Mesenchymal stem cell (in vitro differentiated cells and primary cell): ENCODE measurements around the gene TRPC4.

Experiments
- DNase-seq: peaks from one replicate; pipeline ENCODE4 v3.0.0-alpha.2; 2013
- H2AFZ ChIP-seq: one replicate; pipeline ENCODE4 v1.6.1; 2013; ENCODE audit warnings: low read depth, mild to moderate bottlenecking, control low read depth, inconsistent platforms, low read length, moderate library complexity
- H2AK5ac ChIP-seq: 2 replicates; pipeline ENCODE4 v1.6.1; 2013; ENCODE audit warnings: low read length, moderate library complexity, mild to moderate bottlenecking, inconsistent platforms; ENCODE audit not compliant: severe bottlenecking
- H2BK120ac ChIP-seq: one replicate; pipeline ENCODE4 v1.6.1; 2013; ENCODE audit warnings: low read depth, mild to moderate bottlenecking, inconsistent platforms, low read length, moderate library complexity
- H2BK12ac ChIP-seq, 2 experiments: one replicate each; pipeline ENCODE4 v1.6.1; 2013; ENCODE audit warnings: inconsistent platforms in 2 of 2, low read length in 2 of 2, mild to moderate bottlenecking in 2 of 2, moderate library complexity in 2 of 2, control low read depth in 1 of 2
- H2BK15ac ChIP-seq: one replicate; pipeline ENCODE4 v1.6.1; 2013; ENCODE audit warnings: mild to moderate bottlenecking, low read depth, inconsistent platforms; ENCODE audit not compliant: poor library complexity, severe bottlenecking
- H2BK5ac ChIP-seq: 2 replicates; pipeline ENCODE4 v1.6.1; 2013; ENCODE audit warnings: low read depth, mild to moderate bottlenecking, low read length, control low read depth, inconsistent platforms; ENCODE audit not compliant: poor library complexity, severe bottlenecking
- H3K14ac ChIP-seq, 2 experiments: one replicate each; pipeline ENCODE4 v1.6.1; 2013; ENCODE audit warnings: inconsistent platforms in 2 of 2, low read length in 2 of 2, control low read depth in 1 of 2, mild to moderate bottlenecking in 1 of 2, moderate library complexity in 1 of 2
- H3K18ac ChIP-seq, 2 experiments: one replicate each; pipeline ENCODE4 v1.6.1; 2013; ENCODE audit warnings: inconsistent platforms in 2 of 2, low read length in 2 of 2, control low read depth in 1 of 2, low read depth in 1 of 2, mild to moderate bottlenecking in 1 of 2
- H3K23ac ChIP-seq, 2 experiments: one replicate each; pipeline ENCODE4 v1.6.1; 2013; ENCODE audit warnings: inconsistent platforms in 2 of 2, low read length in 2 of 2, mild to moderate bottlenecking in 2 of 2, moderate library complexity in 2 of 2, control low read depth in 1 of 2
- H3K27ac ChIP-seq: 2 replicates; pipeline ENCODE4 v1.5.1; 2013; ENCODE audit warnings: mild to moderate bottlenecking, moderate library complexity, low read length, control low read depth, inconsistent platforms; ENCODE audit not compliant: poor library complexity, severe bottlenecking
- H3K27me3 ChIP-seq, 2 experiments: 2 replicates each; pipeline versions ENCODE4 v1.6.1 to v1.7.0; 2013; ENCODE audit warnings: low read length in 2 of 2, mild to moderate bottlenecking in 2 of 2, moderate library complexity in 2 of 2, control low read depth in 1 of 2, inconsistent platforms in 1 of 2; ENCODE audit not compliant: control insufficient read depth in 1 of 2, insufficient read depth in 1 of 2
- H3K36me3 ChIP-seq, 2 experiments: 2 replicates each; pipeline versions ENCODE4 v1.6.1 to v1.7.0; 2013; ENCODE audit warnings: low read length in 2 of 2, control low read depth in 1 of 2, inconsistent platforms in 1 of 2, low read depth in 1 of 2, mild to moderate bottlenecking in 1 of 2; ENCODE audit not compliant: insufficient read depth in 2 of 2, control insufficient read depth in 1 of 2
- H3K4ac ChIP-seq, 2 experiments: one replicate each; pipeline ENCODE4 v1.6.1; 2013; ENCODE audit warnings: inconsistent platforms in 2 of 2, low read length in 2 of 2, mild to moderate bottlenecking in 2 of 2, moderate library complexity in 2 of 2, control low read depth in 1 of 2, low read depth in 1 of 2
- H3K4me1 ChIP-seq: 2 replicates; pipeline ENCODE4 v1.6.1; 2013; ENCODE audit warnings: low read depth, low read length, control low read depth; ENCODE audit not compliant: control insufficient read depth, insufficient read depth
- H3K4me2 ChIP-seq: 2 replicates; pipeline ENCODE4 v1.6.1; 2013; ENCODE audit warnings: low read length, mild to moderate bottlenecking, inconsistent platforms; ENCODE audit not compliant: poor library complexity, severe bottlenecking
- H3K4me3 ChIP-seq, 2 experiments: 2 replicates each; pipeline versions ENCODE4 v1.5.1 to v1.7.0; 2013; ENCODE audit warnings: low read length in 2 of 2, mild to moderate bottlenecking in 2 of 2, control low read depth in 1 of 2, low read depth in 1 of 2; ENCODE audit not compliant: insufficient read depth in 1 of 2
- H3K79me1 ChIP-seq: replicated peaks from 2 replicates; pipeline ENCODE4 v1.6.1; 2013; ENCODE audit warnings: mild to moderate bottlenecking, control low read depth, low read length, inconsistent platforms; ENCODE audit not compliant: poor library complexity, severe bottlenecking
- H3K9ac ChIP-seq: 2 replicates; pipeline ENCODE4 v1.7.0; 2013; ENCODE audit warnings: mild to moderate bottlenecking, low read length, moderate library complexity
- H3K9me3 ChIP-seq: 2 replicates; pipeline ENCODE4 v1.7.0; 2013; ENCODE audit warnings: mild to moderate bottlenecking, low read length; ENCODE audit not compliant: control insufficient read depth
- H4K8ac ChIP-seq: one replicate; pipeline ENCODE4 v1.6.1; 2013; ENCODE audit warnings: inconsistent platforms, mild to moderate bottlenecking, low read length, moderate library complexity
- H4K91ac ChIP-seq: one replicate; pipeline ENCODE4 v1.6.1; 2013; ENCODE audit warnings: mild to moderate bottlenecking, low read length, inconsistent platforms
- WGBS: methylation state at CpG from one replicate; pipeline ENCODE4 v1.1.7; 2013; ENCODE audit warnings: mixed read lengths; 5-methylcytosine and 5-hydroxymethylcytosine counted together

TRPC4 gene

GRCh38 chr13:37795326-37795725 is 74.2 kb downstream of the TRPC4 start:
- Histone ChIP-seq H3K9me3 (no peaks in the 10 kb centered on the region), H2BK5ac (no peak overlapping the region), H4K91ac (no peak overlapping the region), H4K8ac (no peak overlapping the region), H3K14ac (no peak overlapping the region), H3K79me1 (no peaks in the 10 kb centered on the region), H3K4me2 (no peak overlapping the region), H2AFZ (no peak overlapping the region), H2BK15ac (no peak overlapping the region), H3K4me1 (no peaks in the 10 kb centered on the region), H3K27ac (no peak overlapping the region), H3K36me3 (no peaks in the 10 kb centered on the region), H3K23ac (no peak overlapping the region), H3K4ac (no peak overlapping the region), H2BK120ac (no peak overlapping the region), H3K9ac (no peak overlapping the region), H3K27me3 (no peaks in the 10 kb centered on the region), H2AK5ac (no peak overlapping the region), H2BK12ac (no peak overlapping the region), H3K18ac (no peak overlapping the region), H3K4me3 (no peak overlapping the region)
- DNase-seq: no peak

GRCh38 chr13:37791699-37792098 is 77.9 kb downstream of the TRPC4 start:
- Histone ChIP-seq H3K14ac (no peak overlapping the region), H3K27me3 (no peaks in the 10 kb centered on the region), H3K18ac (no peak overlapping the region), H2BK120ac (no peak overlapping the region), H3K79me1 (no peaks in the 10 kb centered on the region), H2AK5ac (no peak overlapping the region), H2BK15ac (no peak overlapping the region), H3K36me3 (no peaks in the 10 kb centered on the region), H3K23ac (no peak overlapping the region), H3K9me3 (no peaks in the 10 kb centered on the region), H4K8ac (no peak overlapping the region), H3K4ac (no peak overlapping the region), H3K27ac (no peak overlapping the region), H2BK5ac (no peak overlapping the region), H2AFZ (no peak overlapping the region), H2BK12ac (no peak overlapping the region), H3K4me2 (no peak overlapping the region), H4K91ac (no peak overlapping the region), H3K4me1 (no peaks in the 10 kb centered on the region), H3K4me3 (no peak overlapping the region), H3K9ac (no peak overlapping the region)
- 91% methylated on average over 2 of the region's 2 CpGs for WGBS
- no peak for DNase-seq

- WGBS: 94% methylated on average over 1 of the region's 1 CpG
- H3K4me3 ChIP-seq: no peak overlapping the region
Observed at GRCh38 chr13:37788346-37788745, 81.2 kb downstream of the TRPC4 start.

DNA sequence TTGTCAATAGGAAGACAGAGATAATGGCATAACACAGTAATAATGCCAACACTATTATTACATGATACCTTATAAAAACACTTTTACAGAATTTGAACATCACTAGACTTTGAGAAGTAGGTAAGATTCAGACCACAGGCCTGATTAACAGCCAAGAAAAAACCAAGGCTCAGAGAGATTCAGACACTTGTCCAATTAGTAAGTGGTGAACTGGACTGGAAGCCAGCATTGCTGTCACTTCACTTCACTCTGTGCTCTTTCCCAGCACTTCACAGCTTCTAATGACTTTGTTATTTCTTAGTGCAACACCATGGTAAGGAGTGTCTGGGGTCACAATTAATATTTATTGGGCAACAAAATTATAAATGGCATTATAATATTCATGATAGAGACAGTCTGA is 91.9 kb downstream of the TRPC4 start:
- Histone ChIP-seq H2BK120ac (no peak overlapping the region), H3K14ac (no peak overlapping the region), H3K27me3 (no peaks in the 10 kb centered on the region), H2AFZ (no peak overlapping the region), H3K18ac (no peak overlapping the region), H2BK12ac (no peak overlapping the region), H3K4me2 (no peak overlapping the region), H3K9me3 (no peaks in the 10 kb centered on the region), H3K4me3 (no peak overlapping the region), H3K36me3 (no peaks in the 10 kb centered on the region), H3K4me1 (no peaks in the 10 kb centered on the region), H3K23ac (no peak overlapping the region), H3K9ac (no peak overlapping the region), H3K27ac (no peak overlapping the region), H2BK15ac (no peak overlapping the region), H3K4ac (no peak overlapping the region), H2AK5ac (no peak overlapping the region), H4K91ac (no peak overlapping the region), H4K8ac (no peak overlapping the region), H3K79me1 (no peaks in the 10 kb centered on the region), H2BK5ac (no peak overlapping the region)
- DNase-seq: no peak

More at GRCh38 chr13:37788346-37788745, 81.2 kb downstream of the TRPC4 start:
- Histone ChIP-seq H2AFZ (no peak overlapping the region), H3K23ac (no peak overlapping the region), H4K8ac (no peak overlapping the region), H3K9me3 (no peaks in the 10 kb centered on the region), H2BK120ac (no peak overlapping the region), H3K14ac (no peak overlapping the region), H3K4me1 (no peaks in the 10 kb centered on the region), H2BK5ac (no peak overlapping the region), H3K4me2 (no peak overlapping the region), H3K4ac (no peak overlapping the region), H3K36me3 (no peaks in the 10 kb centered on the region), H3K79me1 (no peaks in the 10 kb centered on the region), H4K91ac (no peak overlapping the region), H3K27me3 (no peaks in the 10 kb centered on the region), H2AK5ac (no peak overlapping the region), H2BK12ac (no peak overlapping the region), H3K18ac (no peak overlapping the region), H3K27ac (no peak overlapping the region), H2BK15ac (no peak overlapping the region), H3K9ac (no peak overlapping the region)
- DNase-seq: no peak
